ENCODE results near the gene PSMC3IP.

Gene PSMC3IP

DNA sequence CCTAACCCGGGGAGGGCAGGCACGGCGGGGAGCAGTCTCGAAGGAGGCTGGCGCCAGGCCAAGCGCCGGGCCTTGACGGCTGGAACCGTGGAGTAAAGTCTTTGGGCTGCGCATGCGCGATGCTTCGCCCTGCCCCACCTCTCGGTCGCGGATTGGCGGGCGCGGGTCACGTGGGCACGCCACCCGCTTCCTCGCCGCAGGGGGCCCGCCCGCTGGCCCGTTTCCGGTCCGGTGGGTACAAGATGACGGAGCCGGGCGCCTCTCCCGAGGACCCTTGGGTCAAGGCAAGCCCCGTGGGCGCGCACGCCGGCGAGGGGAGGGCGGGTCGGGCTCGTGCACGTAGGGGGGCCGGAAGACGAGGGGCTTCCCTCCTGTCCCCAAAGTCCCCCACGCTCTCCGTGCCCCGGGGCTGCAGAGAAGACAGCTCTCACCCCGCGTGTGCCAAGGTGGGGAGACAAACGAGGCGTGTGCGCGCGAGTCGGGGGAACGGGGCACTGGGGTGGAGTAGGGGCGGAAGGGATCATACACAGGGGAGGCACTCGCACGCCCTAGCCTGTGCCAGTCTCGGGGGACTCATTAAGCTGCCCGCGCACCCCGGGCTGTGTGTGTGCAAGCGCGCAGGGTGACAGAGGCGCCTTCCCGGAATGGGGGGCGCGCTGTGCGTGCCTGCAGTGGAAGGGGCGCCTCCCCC is 10.5 kb downstream of the PSMC3IP start, which contains the start of gene MLX:
Gene MLX (plus strand): TSS at position 218 of the 691 bp plus-strand sequence. CDS start 25 bp downstream, at position 243.
- Histone ChIP-seq H3K79me2 (ENCODE audit: control insufficient read depth, low read length) (peaks cover 66% of the 10 kb centered on the region), H3K27ac (ENCODE audit: low read depth, low read length) (peak within 1 kb of the TSS; percentile 64), H3K9me2 (replicated peaks; ENCODE audit: control insufficient read depth, low read length) (no peaks in the 10 kb centered on the region), H3F3A (ENCODE audit: control insufficient read depth, insufficient read depth) (peaks cover 4% of the 10 kb centered on the region), H3K4me1 (ENCODE audit: control insufficient read depth, low read length) (peaks cover 26% of the 10 kb centered on the region), H4K20me1 (ENCODE audit: control insufficient read depth, insufficient read depth, low read depth, low read length) (no peaks in the 10 kb centered on the region), H3K4me2 (ENCODE audit: low read length) (peak within 1 kb of the TSS; percentile 99), H3K9me3 (ENCODE audit: control insufficient read depth, insufficient read depth, low read length) (no peaks in the 10 kb centered on the region), H3K36me3 (ENCODE audit: control insufficient read depth, low read length) (peaks cover 87% of the 10 kb centered on the region), H3K27me3 (ENCODE audit: control insufficient read depth, low read length) (no peaks in the 10 kb centered on the region), H3K4me3 (ENCODE audit: low read length) (peak within 1 kb of the TSS; percentile 97)
- TF ChIP-seq, protein P1, sequence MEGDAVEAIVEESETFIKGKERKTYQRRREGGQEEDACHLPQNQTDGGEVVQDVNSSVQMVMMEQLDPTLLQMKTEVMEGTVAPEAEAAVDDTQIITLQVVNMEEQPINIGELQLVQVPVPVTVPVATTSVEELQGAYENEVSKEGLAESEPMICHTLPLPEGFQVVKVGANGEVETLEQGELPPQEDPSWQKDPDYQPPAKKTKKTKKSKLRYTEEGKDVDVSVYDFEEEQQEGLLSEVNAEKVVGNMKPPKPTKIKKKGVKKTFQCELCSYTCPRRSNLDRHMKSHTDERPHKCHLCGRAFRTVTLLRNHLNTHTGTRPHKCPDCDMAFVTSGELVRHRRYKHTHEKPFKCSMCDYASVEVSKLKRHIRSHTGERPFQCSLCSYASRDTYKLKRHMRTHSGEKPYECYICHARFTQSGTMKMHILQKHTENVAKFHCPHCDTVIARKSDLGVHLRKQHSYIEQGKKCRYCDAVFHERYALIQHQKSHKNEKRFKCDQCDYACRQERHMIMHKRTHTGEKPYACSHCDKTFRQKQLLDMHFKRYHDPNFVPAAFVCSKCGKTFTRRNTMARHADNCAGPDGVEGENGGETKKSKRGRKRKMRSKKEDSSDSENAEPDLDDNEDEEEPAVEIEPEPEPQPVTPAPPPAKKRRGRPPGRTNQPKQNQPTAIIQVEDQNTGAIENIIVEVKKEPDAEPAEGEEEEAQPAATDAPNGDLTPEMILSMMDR (IDR thresholded peaks at IDR 0.05; ENCODE audit: low read depth, low read length, poor library complexity, severe bottlenecking) = no peak
- no peak for TF ChIP-seq EZH2phosphoT487 (IDR thresholded peaks at IDR 0.05; ENCODE audit: borderline replicate concordance, low read length)

DNA sequence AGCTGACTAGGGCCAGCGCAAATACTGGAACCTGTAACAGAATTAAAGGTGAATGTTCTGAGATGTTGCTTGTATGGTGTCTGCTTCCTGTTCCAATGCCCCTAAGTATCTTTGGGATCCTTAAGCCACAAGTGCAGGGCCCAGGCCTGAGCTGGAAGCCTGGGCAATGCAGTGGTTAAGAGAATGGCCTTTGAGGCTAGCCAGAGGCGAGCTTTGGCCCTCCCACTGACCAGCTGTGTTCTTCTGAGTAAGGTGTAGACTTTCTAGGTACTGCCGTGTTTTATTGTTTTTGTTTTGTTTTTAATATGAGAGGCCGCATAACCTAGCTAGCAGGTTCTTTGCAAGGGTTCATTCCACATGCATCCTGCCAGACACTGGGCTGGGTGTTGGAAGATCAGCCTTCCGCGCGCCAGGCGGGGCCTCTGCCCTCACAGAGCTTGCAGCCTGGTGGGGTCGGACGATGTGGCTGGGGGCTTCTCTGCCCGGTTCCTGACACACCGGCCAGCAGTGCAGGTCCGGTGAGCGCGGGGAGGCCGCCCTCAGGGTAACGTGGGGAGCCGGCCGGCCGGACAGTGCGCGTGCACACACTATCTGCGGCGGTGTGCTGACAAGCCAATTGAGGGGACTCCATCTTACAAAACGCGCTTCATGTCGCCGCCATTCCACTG is 11.2 kb downstream of the PSMC3IP start:
- peak overlapping the region; percentile 99 for H3K4me2 ChIP-seq (ENCODE audit: low read length)
- H3K4me3 ChIP-seq (ENCODE audit: low read length) = peak overlapping the region; percentile 97
- H3K4me1 ChIP-seq (ENCODE audit: control insufficient read depth, low read length) = peaks cover 31% of the 10 kb centered on the region
- H3K27me3 ChIP-seq (ENCODE audit: control insufficient read depth, low read length) = no peaks in the 10 kb centered on the region
- H3K36me3 ChIP-seq (ENCODE audit: control insufficient read depth, low read length) = peaks cover 80% of the 10 kb centered on the region
- TF ChIP-seq, protein P1 (IDR thresholded peaks at IDR 0.05; ENCODE audit: low read depth, low read length, poor library complexity, severe bottlenecking) = no peak
- no peak for TF ChIP-seq EZH2phosphoT487 (IDR thresholded peaks at IDR 0.05; ENCODE audit: borderline replicate concordance, low read length)
- H4K20me1 ChIP-seq (ENCODE audit: control insufficient read depth, insufficient read depth, low read depth, low read length) = no peaks in the 10 kb centered on the region
- H3F3A ChIP-seq (ENCODE audit: control insufficient read depth, insufficient read depth) = peaks cover 4% of the 10 kb centered on the region
- no peaks in the 10 kb centered on the region for H3K9me3 ChIP-seq (ENCODE audit: control insufficient read depth, insufficient read depth, low read length)
- peaks cover 66% of the 10 kb centered on the region for H3K79me2 ChIP-seq (ENCODE audit: control insufficient read depth, low read length)
- no peak overlapping the region; the same call in 1 of the 2 replicates for H3K27ac ChIP-seq (ENCODE audit: low read depth, low read length)
- H3K9me2 ChIP-seq (replicated peaks; ENCODE audit: control insufficient read depth, low read length) = no peaks in the 10 kb centered on the region

DNA sequence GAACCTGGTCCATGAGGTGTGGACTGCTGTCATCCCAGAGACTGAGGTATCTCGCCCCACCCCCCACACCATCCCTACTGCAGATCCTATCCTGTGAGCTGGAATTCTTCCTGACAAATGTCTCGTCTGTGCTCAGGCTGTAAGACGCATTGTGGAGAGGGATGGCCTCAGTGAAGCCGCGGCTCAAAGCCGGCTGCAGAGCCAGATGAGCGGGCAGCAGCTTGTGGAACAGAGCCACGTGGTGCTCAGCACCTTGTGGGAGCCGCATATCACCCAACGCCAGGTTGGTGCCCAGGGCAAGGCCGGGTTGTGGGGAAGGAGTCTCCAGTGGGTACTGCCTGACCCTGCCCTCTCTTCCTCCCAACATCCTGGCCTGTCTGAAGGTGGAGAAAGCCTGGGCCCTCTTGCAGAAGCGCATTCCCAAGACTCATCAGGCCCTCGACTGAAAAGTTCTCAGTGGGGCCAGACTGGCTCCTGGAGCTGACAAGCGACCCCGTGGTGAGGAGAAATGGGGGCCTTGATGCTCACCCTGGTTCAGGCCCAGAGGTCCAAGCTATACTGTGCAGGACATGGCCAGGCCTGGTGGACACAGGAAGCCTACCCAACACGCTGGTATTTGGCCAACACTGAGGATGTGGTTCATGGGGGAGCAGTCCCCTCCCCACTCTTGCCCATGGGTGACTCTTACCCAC is 11.9 kb downstream of the PSMC3IP start:
- H3K4me1 ChIP-seq (ENCODE audit: control insufficient read depth, low read length) = peaks cover 33% of the 10 kb centered on the region
- peaks cover 4% of the 10 kb centered on the region for H3F3A ChIP-seq (ENCODE audit: control insufficient read depth, insufficient read depth)
- peaks cover 76% of the 10 kb centered on the region for H3K36me3 ChIP-seq (ENCODE audit: control insufficient read depth, low read length)
- no peaks in the 10 kb centered on the region for H3K9me3 ChIP-seq (ENCODE audit: control insufficient read depth, insufficient read depth, low read length)
- H3K27me3 ChIP-seq (ENCODE audit: control insufficient read depth, low read length) = no peaks in the 10 kb centered on the region
- no peak overlapping the region for H3K4me2 ChIP-seq (ENCODE audit: low read length)
- TF ChIP-seq, protein P1 (IDR thresholded peaks at IDR 0.05; ENCODE audit: low read depth, low read length, poor library complexity, severe bottlenecking) = no peak
- TF ChIP-seq EZH2phosphoT487 (IDR thresholded peaks at IDR 0.05; ENCODE audit: borderline replicate concordance, low read length) = no peak
- H3K9me2 ChIP-seq (replicated peaks; ENCODE audit: control insufficient read depth, low read length) = no peaks in the 10 kb centered on the region
- H3K27ac ChIP-seq (ENCODE audit: low read depth, low read length) = no peak overlapping the region
- peaks cover 68% of the 10 kb centered on the region for H3K79me2 ChIP-seq (ENCODE audit: control insufficient read depth, low read length)
- H4K20me1 ChIP-seq (ENCODE audit: control insufficient read depth, insufficient read depth, low read depth, low read length) = no peaks in the 10 kb centered on the region
- no peak overlapping the region for H3K4me3 ChIP-seq (ENCODE audit: low read length)

All from DOHH2 (cell line).